ENCODE results near the gene ADAT2.

The ADAT2 gene

GRCh38 chr6:143399176-143399575, 51.3 kb downstream of the ADAT2 start:
- H3K9me2 ChIP-seq (replicated peaks; ENCODE audit: control insufficient read depth, low read length): no peaks in the 10 kb centered on the region
- no peak overlapping the region for H3K4me3 ChIP-seq (ENCODE audit: low read length)
- TF ChIP-seq CTCF (IDR thresholded peaks at IDR 0.05; ENCODE audit: low read depth, low read length, poor library complexity, severe bottlenecking) (no peak), EZH2phosphoT487 (IDR thresholded peaks at IDR 0.05; ENCODE audit: borderline replicate concordance, low read length) (no peak)
- no peaks in the 10 kb centered on the region for H3K79me2 ChIP-seq (ENCODE audit: control insufficient read depth, low read length)
- H3K9me3 ChIP-seq (ENCODE audit: control insufficient read depth, insufficient read depth, low read length): no peaks in the 10 kb centered on the region
- H3K4me2 ChIP-seq (ENCODE audit: low read length): no peak overlapping the region
- H3K27ac ChIP-seq (ENCODE audit: low read depth, low read length): no peak overlapping the region
- no peaks in the 10 kb centered on the region for H3K4me1 ChIP-seq (ENCODE audit: control insufficient read depth, low read length)
- no peaks in the 10 kb centered on the region for H3F3A ChIP-seq (ENCODE audit: control insufficient read depth, insufficient read depth)
- H4K20me1 ChIP-seq (ENCODE audit: control insufficient read depth, insufficient read depth, low read depth, low read length): no peaks in the 10 kb centered on the region
- no peaks in the 10 kb centered on the region for H3K36me3 ChIP-seq (ENCODE audit: control insufficient read depth, low read length)
- H3K27me3 ChIP-seq (ENCODE audit: control insufficient read depth, low read length): no peaks in the 10 kb centered on the region; the same call in 1 of the 2 replicates

DNA sequence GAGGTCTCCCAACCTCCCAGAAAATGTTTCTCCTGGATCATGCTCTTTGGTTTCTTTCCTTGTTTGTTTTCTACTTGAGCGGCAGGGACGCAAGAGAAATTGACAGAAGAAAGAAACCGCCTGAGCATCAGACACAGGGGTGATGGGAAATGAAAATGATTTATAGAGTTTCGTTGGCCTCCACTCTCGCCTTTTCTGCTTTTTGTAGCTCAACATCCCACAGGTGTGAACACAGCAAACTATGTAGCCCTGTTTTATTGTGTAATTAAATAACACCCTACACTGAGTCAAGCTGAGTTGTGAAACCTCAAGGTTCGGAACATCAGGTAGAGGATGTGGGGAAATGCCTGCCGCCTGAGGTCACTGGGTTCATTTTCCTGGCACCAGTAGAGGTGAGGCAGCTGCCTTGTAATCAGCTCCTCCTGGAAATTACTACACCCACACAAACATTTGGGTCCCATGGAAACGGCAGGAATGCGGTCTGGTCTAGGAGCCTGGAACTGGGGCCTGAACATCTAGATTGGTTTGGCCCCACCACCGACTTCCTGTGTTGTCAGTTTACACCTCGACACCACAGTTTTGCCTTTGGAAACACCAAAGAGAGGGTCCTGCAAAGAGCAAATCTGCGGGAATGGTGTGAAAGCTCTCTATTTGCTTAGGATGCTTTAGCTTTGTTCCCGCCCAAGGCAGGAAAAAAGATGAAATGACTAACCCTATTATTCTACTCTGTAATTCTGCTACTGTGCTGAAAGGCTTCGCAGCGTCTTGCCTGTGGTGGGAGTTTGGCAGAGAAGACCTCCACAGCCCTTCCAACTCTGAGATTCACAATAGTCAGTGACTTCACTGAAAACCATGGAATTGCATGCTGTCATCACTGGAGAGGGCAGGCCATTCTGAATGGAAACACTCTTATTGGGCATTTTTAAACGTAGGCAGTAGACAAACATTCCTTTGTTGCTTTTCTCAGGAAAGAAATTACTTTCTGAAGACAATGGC, 53.0 kb downstream of the ADAT2 start:
- no peak overlapping the region for H3K4me2 ChIP-seq (ENCODE audit: low read length)
- TF ChIP-seq EZH2phosphoT487 (IDR thresholded peaks at IDR 0.05; ENCODE audit: borderline replicate concordance, low read length) (no peak), CTCF (IDR thresholded peaks at IDR 0.05; ENCODE audit: low read depth, low read length, poor library complexity, severe bottlenecking) (no peak)
- no peaks in the 10 kb centered on the region for H3K9me3 ChIP-seq (ENCODE audit: control insufficient read depth, insufficient read depth, low read length)
- no peaks in the 10 kb centered on the region; the same call in 1 of the 2 replicates for H3K27me3 ChIP-seq (ENCODE audit: control insufficient read depth, low read length)
- H3K27ac ChIP-seq (ENCODE audit: low read depth, low read length): no peak overlapping the region
- H3K4me1 ChIP-seq (ENCODE audit: control insufficient read depth, low read length): no peaks in the 10 kb centered on the region
- H3K79me2 ChIP-seq (ENCODE audit: control insufficient read depth, low read length): no peaks in the 10 kb centered on the region
- no peaks in the 10 kb centered on the region for H4K20me1 ChIP-seq (ENCODE audit: control insufficient read depth, insufficient read depth, low read depth, low read length)
- no peaks in the 10 kb centered on the region for H3F3A ChIP-seq (ENCODE audit: control insufficient read depth, insufficient read depth)
- no peak overlapping the region for H3K4me3 ChIP-seq (ENCODE audit: low read length)
- no peaks in the 10 kb centered on the region for H3K36me3 ChIP-seq (ENCODE audit: control insufficient read depth, low read length)
- no peaks in the 10 kb centered on the region for H3K9me2 ChIP-seq (replicated peaks; ENCODE audit: control insufficient read depth, low read length)

- Histone ChIP-seq H3F3A (ENCODE audit: control insufficient read depth, insufficient read depth) (no peaks in the 10 kb centered on the region), H3K27me3 (ENCODE audit: control insufficient read depth, low read length) (no peaks in the 10 kb centered on the region; the same call in 1 of the 2 replicates), H3K4me3 (ENCODE audit: low read length) (no peak overlapping the region), H3K36me3 (ENCODE audit: control insufficient read depth, low read length) (no peaks in the 10 kb centered on the region), H3K9me3 (ENCODE audit: control insufficient read depth, insufficient read depth, low read length) (no peaks in the 10 kb centered on the region), H3K4me1 (ENCODE audit: control insufficient read depth, low read length) (no peaks in the 10 kb centered on the region), H3K4me2 (ENCODE audit: low read length) (no peak overlapping the region), H3K9me2 (replicated peaks; ENCODE audit: control insufficient read depth, low read length) (no peaks in the 10 kb centered on the region), H3K27ac (ENCODE audit: low read depth, low read length) (no peak overlapping the region), H4K20me1 (ENCODE audit: control insufficient read depth, insufficient read depth, low read depth, low read length) (no peaks in the 10 kb centered on the region), H3K79me2 (ENCODE audit: control insufficient read depth, low read length) (no peaks in the 10 kb centered on the region)
- TF ChIP-seq EZH2phosphoT487 (IDR thresholded peaks at IDR 0.05; ENCODE audit: borderline replicate concordance, low read length) (no peak), CTCF (IDR thresholded peaks at IDR 0.05; ENCODE audit: low read depth, low read length, poor library complexity, severe bottlenecking) (no peak)
These were observed 53.8 kb downstream of the ADAT2 start for GRCh38 chr6:143396497-143397226.

Data from DOHH2 (cell line).